Liver (tissue), 9 donors: ENCODE measurements around the gene HHIPL2. TPM values are rescaled to one million over a fixed set of nuclear protein-coding genes. Genes with fewer than 3 reads are reported as not detected.

ENCODE experiments used
- DNase-seq: peaks from one replicate; pipeline ENCODE4 v3.0.0-alpha.2; 2017; ENCODE audit warnings: low spot score
- H3K27ac ChIP-seq, 2 donors: one replicate each; pipeline ENCODE4 v1.7.0; 2013; ENCODE audit warnings: inconsistent platforms in 2 of 2, low read length in 2 of 2, control low read depth in 1 of 2, low read depth in 1 of 2, mild to moderate bottlenecking in 1 of 2
- H3K27me3 ChIP-seq, 4 donors: one replicate each; pipeline versions ENCODE4 v1.6.1 to v1.7.0; 2013; ENCODE audit warnings: low read length in 3 of 4, inconsistent platforms in 1 of 4, mild to moderate bottlenecking in 1 of 4, moderate library complexity in 1 of 4; ENCODE audit not compliant: control insufficient read depth in 4 of 4, insufficient read depth in 4 of 4
- H3K36me3 ChIP-seq, 4 donors: one replicate each; pipeline versions ENCODE4 v1.6.1 to v1.7.0; 2013; ENCODE audit warnings: low read length in 3 of 4, mild to moderate bottlenecking in 3 of 4, low read depth in 1 of 4, moderate library complexity in 1 of 4; ENCODE audit not compliant: control insufficient read depth in 4 of 4, insufficient read depth in 3 of 4
- H3K4me1 ChIP-seq, 4 donors: one replicate each; pipeline versions ENCODE4 v1.6.1 to v1.7.0; 2013; ENCODE audit warnings: low read length in 3 of 4, mild to moderate bottlenecking in 3 of 4, moderate library complexity in 1 of 4; ENCODE audit not compliant: control insufficient read depth in 4 of 4, insufficient read depth in 4 of 4
- H3K4me3 ChIP-seq, 3 donors: one replicate each; pipeline versions ENCODE4 v1.6.1 to v1.7.0; 2013; ENCODE audit warnings: low read length in 3 of 3, control low read depth in 1 of 3, low read depth in 1 of 3, mild to moderate bottlenecking in 1 of 3
- H3K9ac ChIP-seq, 2 donors: one replicate each; pipeline ENCODE4 v1.7.0; 2013; ENCODE audit warnings: low read length in 2 of 2, mild to moderate bottlenecking in 2 of 2, moderate library complexity in 2 of 2, control low read depth in 1 of 2, low read depth in 1 of 2
- H3K9me3 ChIP-seq, 4 donors: one replicate each; pipeline versions ENCODE4 v1.6.1 to v1.7.0; 2013; ENCODE audit warnings: low read length in 3 of 4; ENCODE audit not compliant: control insufficient read depth in 4 of 4
- EGR1 ChIP-seq, 2 donors: IDR thresholded peaks; 2 replicates each; pipeline ENCODE4 v1.6.1; 2016 to 2018; ENCODE audit warnings: antibody characterized with exemption in 2 of 2, low read depth in 2 of 2
- FOXA1 ChIP-seq: IDR thresholded peaks from 2 replicates; pipeline ENCODE4 v1.6.1; 2016; ENCODE audit warnings: antibody characterized with exemption
- FOXA2 ChIP-seq: IDR thresholded peaks from 2 replicates; pipeline ENCODE4 v1.6.1; 2016; ENCODE audit warnings: antibody characterized with exemption
- GABPA ChIP-seq, 2 donors: IDR thresholded peaks in 1 of 2; conservative IDR thresholded peaks in 1 of 2; 2 replicates each; pipeline ENCODE4 v1.6.1; 2016; ENCODE audit warnings: antibody characterized with exemption in 2 of 2, mild to moderate bottlenecking in 1 of 2, moderate library complexity in 1 of 2
- HNF4A ChIP-seq, 2 donors: conservative IDR thresholded peaks; 2 replicates each; pipeline ENCODE4 v1.6.1; 2016; ENCODE audit warnings: antibody characterized with exemption in 2 of 2, mild to moderate bottlenecking in 2 of 2
- HNF4G ChIP-seq: IDR thresholded peaks from 2 replicates; pipeline ENCODE4 v1.6.1; 2016; ENCODE audit warnings: antibody characterized with exemption
- JUND ChIP-seq, 2 donors: IDR thresholded peaks; 2 replicates each; pipeline ENCODE4 v1.6.1; 2016; ENCODE audit warnings: antibody characterized with exemption in 2 of 2
- NR2F2 ChIP-seq: IDR thresholded peaks from 2 replicates; pipeline ENCODE4 v1.6.1; 2016; ENCODE audit warnings: antibody characterized with exemption
- RAD21 ChIP-seq, 2 donors: IDR thresholded peaks; 2 replicates each; pipeline ENCODE4 v1.6.1; 2016; ENCODE audit warnings: antibody characterized with exemption in 2 of 2, mild to moderate bottlenecking in 2 of 2
- RXRA ChIP-seq, 2 donors: IDR thresholded peaks; 2 replicates each; pipeline ENCODE4 v1.6.1; 2017 to 2018; ENCODE audit warnings: antibody characterized with exemption in 2 of 2, mild to moderate bottlenecking in 1 of 2
- SP1 ChIP-seq: IDR thresholded peaks from 2 replicates; pipeline ENCODE4 v1.6.1; 2018; ENCODE audit warnings: antibody characterized with exemption, mild to moderate bottlenecking
- TAF1 ChIP-seq: conservative IDR thresholded peaks from 2 replicates; pipeline ENCODE4 v1.6.1; 2016; ENCODE audit warnings: antibody characterized with exemption, mild to moderate bottlenecking
- WGBS: extraction: QIAGEN DNeasy Blood & Tissue Kit; methylation state at CpG from one replicate; pipeline ENCODE4 v1.1.7; 2013; 5-methylcytosine and 5-hydroxymethylcytosine counted together
- polyA plus RNA-seq, 2 donors: library from polyadenylated mRNA; stranded (reverse) in 1 of 2; unstranded in 1 of 2; fragments of 200-250 nt in 1 of 2; fragments of >200 nt in 1 of 2; fragmentation: Nextera tagmentation in 1 of 2; extraction: Ambion mirVana in 1 of 2; gene quantifications; one replicate each; pipeline versions ENCODE4 v1.2.1 to v1.2.3, GENCODE V29; 2013 to 2015
- total RNA-seq, 2 donors: library from RNA; depleted of rRNA; stranded (reverse); fragments of >200 nt; gene quantifications; one replicate each; pipeline ENCODE4 v1.2.3, GENCODE V29; 2014
- TF ChIP-seq, protein P1 (sequence below): fragments of 150-350 bp; IDR thresholded peaks from 2 replicates; pipeline ENCODE4 v1.5.1; 2017; ENCODE audit warnings: improper control_type of control experiment, low read depth, low read length; ENCODE audit not compliant: missing input control
- TF ChIP-seq, protein P2 (sequence below): IDR thresholded peaks from 2 replicates; pipeline ENCODE4 v1.6.1; 2016; ENCODE audit warnings: antibody characterized with exemption
- TF ChIP-seq, protein P3 (sequence below): IDR thresholded peaks from 2 replicates; pipeline ENCODE4 v1.6.1; 2016; ENCODE audit warnings: antibody characterized with exemption
- TF ChIP-seq, protein P4 (sequence below): IDR thresholded peaks from 2 replicates; pipeline ENCODE4 v1.6.1; 2016; ENCODE audit warnings: antibody characterized with exemption
- TF ChIP-seq, protein P5 (sequence below): IDR thresholded peaks from 2 replicates; pipeline ENCODE4 v1.6.1; 2016; ENCODE audit warnings: antibody characterized with exemption, mild to moderate bottlenecking
- donor health status: healthy.
- donor health status: healthy.
- donor health status: healthy.
- donor health status: healthy.
- donor health status: healthy.

The HHIPL2 gene
- total and polyA plus RNA-seq, 4 donors, result 0.05 to 0.25 TPM; not detected in 2

DNA sequence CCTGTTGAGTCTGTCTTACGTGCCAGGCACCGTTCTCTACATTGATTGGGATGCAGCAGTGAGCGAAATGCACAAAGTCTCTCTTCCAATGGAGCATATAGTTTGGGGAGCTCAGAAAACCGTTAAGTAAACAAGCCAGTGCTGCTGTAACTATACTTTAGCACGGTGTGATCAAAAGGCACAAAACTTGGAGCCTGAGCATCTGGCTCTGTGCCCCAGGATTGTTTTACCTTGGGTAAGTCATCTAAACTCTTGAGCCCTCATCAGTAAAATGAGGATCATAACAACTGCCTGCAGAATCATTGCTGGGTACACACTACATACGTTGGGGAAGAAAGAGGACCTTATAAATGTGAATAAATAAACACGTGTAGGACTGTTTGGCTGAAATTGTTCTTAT is 1.8 kb downstream of the HHIPL2 start:
- H3K27me3 ChIP-seq, result no peaks in the 10 kb centered on the region
- no peak for TF ChIP-seq RAD21 (IDR thresholded peaks at IDR 0.05)
- TF ChIP-seq GABPA (IDR thresholded peaks at IDR 0.05 in 1 of 2, conservative IDR thresholded peaks at IDR 0.05 in 1 of 2), result no peak
- TF ChIP-seq FOXA2, result no peak
- no peak for TF ChIP-seq SP1
- TF ChIP-seq, protein P1, sequence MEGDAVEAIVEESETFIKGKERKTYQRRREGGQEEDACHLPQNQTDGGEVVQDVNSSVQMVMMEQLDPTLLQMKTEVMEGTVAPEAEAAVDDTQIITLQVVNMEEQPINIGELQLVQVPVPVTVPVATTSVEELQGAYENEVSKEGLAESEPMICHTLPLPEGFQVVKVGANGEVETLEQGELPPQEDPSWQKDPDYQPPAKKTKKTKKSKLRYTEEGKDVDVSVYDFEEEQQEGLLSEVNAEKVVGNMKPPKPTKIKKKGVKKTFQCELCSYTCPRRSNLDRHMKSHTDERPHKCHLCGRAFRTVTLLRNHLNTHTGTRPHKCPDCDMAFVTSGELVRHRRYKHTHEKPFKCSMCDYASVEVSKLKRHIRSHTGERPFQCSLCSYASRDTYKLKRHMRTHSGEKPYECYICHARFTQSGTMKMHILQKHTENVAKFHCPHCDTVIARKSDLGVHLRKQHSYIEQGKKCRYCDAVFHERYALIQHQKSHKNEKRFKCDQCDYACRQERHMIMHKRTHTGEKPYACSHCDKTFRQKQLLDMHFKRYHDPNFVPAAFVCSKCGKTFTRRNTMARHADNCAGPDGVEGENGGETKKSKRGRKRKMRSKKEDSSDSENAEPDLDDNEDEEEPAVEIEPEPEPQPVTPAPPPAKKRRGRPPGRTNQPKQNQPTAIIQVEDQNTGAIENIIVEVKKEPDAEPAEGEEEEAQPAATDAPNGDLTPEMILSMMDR, result no peak
- no peak for TF ChIP-seq RXRA (IDR thresholded peaks at IDR 0.05)
- no peak for TF ChIP-seq JUND (IDR thresholded peaks at IDR 0.05)
- TF ChIP-seq NR2F2, result no peak
- no peak for TF ChIP-seq TAF1
- TF ChIP-seq, protein P2, sequence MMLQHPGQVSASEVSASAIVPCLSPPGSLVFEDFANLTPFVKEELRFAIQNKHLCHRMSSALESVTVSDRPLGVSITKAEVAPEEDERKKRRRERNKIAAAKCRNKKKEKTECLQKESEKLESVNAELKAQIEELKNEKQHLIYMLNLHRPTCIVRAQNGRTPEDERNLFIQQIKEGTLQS, result no peak
- no peak for TF ChIP-seq FOXA1
- TF ChIP-seq HNF4A (conservative IDR thresholded peaks at IDR 0.05), result no peak
- no peak for TF ChIP-seq HNF4G
- TF ChIP-seq, protein P3, sequence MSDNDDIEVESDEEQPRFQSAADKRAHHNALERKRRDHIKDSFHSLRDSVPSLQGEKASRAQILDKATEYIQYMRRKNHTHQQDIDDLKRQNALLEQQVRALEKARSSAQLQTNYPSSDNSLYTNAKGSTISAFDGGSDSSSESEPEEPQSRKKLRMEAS, result no peak
- no peaks in the 10 kb centered on the region for H3K4me1 ChIP-seq
- H3K4me3 ChIP-seq, result no peak overlapping the region
- no peak overlapping the region for H3K9ac ChIP-seq
- no peak overlapping the region for H3K27ac ChIP-seq
- no peak for DNase-seq
- no peaks in the 10 kb centered on the region for H3K9me3 ChIP-seq
- 68% methylated on average over 7 of the region's 7 CpGs for WGBS
- no peaks in the 10 kb centered on the region for H3K36me3 ChIP-seq

DNA sequence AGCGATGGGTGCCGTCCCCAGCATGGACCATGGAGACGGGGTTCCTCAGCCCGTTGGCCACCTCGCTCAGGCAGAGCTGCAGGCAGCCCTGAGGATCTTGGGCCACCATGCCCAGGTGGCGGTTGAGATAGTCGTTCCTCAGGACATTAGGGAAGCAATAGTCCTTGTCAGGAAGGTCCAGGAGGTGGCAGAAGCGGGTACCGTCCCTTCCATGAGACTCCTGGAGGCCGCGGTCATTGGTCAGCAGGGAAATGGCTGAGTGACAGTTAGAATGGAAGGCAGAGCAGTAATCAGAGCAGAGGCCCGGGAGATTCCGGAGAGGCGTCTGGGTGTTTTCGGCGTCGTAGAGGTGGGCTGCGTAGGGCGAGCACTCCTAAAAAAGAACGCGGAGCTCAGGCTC is 4.1 kb downstream of the HHIPL2 start:
- H3K27me3 ChIP-seq, result no peaks in the 10 kb centered on the region
- TF ChIP-seq, protein P4, sequence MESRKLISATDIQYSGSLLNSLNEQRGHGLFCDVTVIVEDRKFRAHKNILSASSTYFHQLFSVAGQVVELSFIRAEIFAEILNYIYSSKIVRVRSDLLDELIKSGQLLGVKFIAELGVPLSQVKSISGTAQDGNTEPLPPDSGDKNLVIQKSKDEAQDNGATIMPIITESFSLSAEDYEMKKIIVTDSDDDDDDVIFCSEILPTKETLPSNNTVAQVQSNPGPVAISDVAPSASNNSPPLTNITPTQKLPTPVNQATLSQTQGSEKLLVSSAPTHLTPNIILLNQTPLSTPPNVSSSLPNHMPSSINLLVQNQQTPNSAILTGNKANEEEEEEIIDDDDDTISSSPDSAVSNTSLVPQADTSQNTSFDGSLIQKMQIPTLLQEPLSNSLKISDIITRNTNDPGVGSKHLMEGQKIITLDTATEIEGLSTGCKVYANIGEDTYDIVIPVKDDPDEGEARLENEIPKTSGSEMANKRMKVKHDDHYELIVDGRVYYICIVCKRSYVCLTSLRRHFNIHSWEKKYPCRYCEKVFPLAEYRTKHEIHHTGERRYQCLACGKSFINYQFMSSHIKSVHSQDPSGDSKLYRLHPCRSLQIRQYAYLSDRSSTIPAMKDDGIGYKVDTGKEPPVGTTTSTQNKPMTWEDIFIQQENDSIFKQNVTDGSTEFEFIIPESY, result no peak
- TF ChIP-seq FOXA1, result no peak
- TF ChIP-seq TAF1, result no peak
- TF ChIP-seq, protein P1, result no peak
- no peak for TF ChIP-seq HNF4A (conservative IDR thresholded peaks at IDR 0.05)
- TF ChIP-seq, protein P5, sequence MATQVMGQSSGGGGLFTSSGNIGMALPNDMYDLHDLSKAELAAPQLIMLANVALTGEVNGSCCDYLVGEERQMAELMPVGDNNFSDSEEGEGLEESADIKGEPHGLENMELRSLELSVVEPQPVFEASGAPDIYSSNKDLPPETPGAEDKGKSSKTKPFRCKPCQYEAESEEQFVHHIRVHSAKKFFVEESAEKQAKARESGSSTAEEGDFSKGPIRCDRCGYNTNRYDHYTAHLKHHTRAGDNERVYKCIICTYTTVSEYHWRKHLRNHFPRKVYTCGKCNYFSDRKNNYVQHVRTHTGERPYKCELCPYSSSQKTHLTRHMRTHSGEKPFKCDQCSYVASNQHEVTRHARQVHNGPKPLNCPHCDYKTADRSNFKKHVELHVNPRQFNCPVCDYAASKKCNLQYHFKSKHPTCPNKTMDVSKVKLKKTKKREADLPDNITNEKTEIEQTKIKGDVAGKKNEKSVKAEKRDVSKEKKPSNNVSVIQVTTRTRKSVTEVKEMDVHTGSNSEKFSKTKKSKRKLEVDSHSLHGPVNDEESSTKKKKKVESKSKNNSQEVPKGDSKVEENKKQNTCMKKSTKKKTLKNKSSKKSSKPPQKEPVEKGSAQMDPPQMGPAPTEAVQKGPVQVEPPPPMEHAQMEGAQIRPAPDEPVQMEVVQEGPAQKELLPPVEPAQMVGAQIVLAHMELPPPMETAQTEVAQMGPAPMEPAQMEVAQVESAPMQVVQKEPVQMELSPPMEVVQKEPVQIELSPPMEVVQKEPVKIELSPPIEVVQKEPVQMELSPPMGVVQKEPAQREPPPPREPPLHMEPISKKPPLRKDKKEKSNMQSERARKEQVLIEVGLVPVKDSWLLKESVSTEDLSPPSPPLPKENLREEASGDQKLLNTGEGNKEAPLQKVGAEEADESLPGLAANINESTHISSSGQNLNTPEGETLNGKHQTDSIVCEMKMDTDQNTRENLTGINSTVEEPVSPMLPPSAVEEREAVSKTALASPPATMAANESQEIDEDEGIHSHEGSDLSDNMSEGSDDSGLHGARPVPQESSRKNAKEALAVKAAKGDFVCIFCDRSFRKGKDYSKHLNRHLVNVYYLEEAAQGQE, result no peak
- TF ChIP-seq SP1, result no peak
- no peak for TF ChIP-seq NR2F2
- TF ChIP-seq RXRA (IDR thresholded peaks at IDR 0.05), result no peak
- no peak for TF ChIP-seq EGR1 (IDR thresholded peaks at IDR 0.05; ENCODE audit: low read depth in 2 of 2)
- no peak for TF ChIP-seq RAD21 (IDR thresholded peaks at IDR 0.05)
- TF ChIP-seq JUND (IDR thresholded peaks at IDR 0.05), result no peak
- H3K4me3 ChIP-seq, result no peak overlapping the region
- H3K9me3 ChIP-seq, result no peaks in the 10 kb centered on the region
- 91% methylated on average over 21 of the region's 21 CpGs for WGBS
- H3K9ac ChIP-seq, result no peak overlapping the region
- DNase-seq, result no peak
- no peaks in the 10 kb centered on the region for H3K36me3 ChIP-seq
- no peaks in the 10 kb centered on the region for H3K4me1 ChIP-seq
- H3K27ac ChIP-seq, result no peak overlapping the region
